Mammary epithelial cell (primary cell): ENCODE data around the gene STX11.

ENCODE experiments used
- CTCF ChIP-seq, 2 donors: IDR thresholded peaks in 1 of 2; conservative IDR thresholded peaks in 1 of 2; 2 replicates each; pipeline ENCODE4 v1.5.1; 2011 to 2012; ENCODE audit warnings: inconsistent platforms in 2 of 2, low read length in 2 of 2, mild to moderate bottlenecking in 2 of 2, control low read depth in 1 of 2, low read depth in 1 of 2; ENCODE audit not compliant: insufficient read depth in 1 of 2; ENCODE audit errors: extremely low read depth in 1 of 2
- EZH2 ChIP-seq: IDR thresholded peaks from 2 replicates; pipeline ENCODE4 v1.6.1; 2012; ENCODE audit warnings: low read length, inconsistent platforms, borderline replicate concordance

GRCh38 chr6:144131248-144131709, 19.0 kb upstream of the STX11 start:
- no peak for TF ChIP-seq CTCF (conservative IDR thresholded peaks at IDR 0.05 in 1 of 2, IDR thresholded peaks at IDR 0.05 in 1 of 2; ENCODE audit: extremely low read depth in 1 of 2, insufficient read depth in 1 of 2, low read depth in 1 of 2, low read length in 2 of 2)
- no peak for TF ChIP-seq EZH2
